ENCODE data around the gene GAS2L1.

The GAS2L1 gene

DNA sequence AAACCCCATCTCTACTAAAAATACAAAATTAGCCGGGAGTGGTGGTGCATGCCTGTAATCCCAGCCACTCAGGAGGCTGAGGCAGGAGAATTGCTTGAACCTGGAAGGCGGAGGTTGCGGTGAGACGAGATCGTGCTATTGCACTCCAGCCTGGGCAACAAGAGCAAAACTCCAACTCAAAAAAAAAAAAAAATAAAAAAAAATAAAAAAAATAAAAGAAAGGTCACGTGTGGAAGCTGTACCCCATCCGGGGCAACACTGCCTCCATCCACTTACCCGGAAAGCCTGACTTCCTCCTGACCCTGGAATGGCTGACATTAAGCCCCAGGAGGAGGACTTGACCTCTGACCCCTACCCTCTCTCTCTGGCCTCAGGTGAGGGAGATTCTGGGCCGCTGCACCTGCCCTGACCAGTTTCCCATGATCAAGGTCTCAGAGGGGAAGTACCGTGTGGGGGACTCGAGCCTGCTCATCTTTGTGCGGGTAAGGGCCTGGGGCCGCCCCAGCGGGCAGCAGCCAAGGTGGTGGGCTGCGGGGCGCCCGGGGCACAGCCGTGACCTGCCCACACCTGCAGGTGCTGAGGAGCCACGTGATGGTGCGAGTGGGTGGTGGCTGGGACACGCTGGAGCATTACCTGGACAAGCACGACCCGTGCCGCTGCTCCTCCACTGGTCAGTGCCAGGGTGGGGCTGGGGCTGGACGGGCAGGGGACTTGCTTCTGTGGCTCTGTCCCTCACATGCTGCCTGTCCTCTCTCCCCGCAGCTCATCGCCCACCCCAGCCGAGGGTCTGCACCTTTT lies 3.8 kb downstream of the GAS2L1 start:
- DNase-seq, result no peak

DNA sequence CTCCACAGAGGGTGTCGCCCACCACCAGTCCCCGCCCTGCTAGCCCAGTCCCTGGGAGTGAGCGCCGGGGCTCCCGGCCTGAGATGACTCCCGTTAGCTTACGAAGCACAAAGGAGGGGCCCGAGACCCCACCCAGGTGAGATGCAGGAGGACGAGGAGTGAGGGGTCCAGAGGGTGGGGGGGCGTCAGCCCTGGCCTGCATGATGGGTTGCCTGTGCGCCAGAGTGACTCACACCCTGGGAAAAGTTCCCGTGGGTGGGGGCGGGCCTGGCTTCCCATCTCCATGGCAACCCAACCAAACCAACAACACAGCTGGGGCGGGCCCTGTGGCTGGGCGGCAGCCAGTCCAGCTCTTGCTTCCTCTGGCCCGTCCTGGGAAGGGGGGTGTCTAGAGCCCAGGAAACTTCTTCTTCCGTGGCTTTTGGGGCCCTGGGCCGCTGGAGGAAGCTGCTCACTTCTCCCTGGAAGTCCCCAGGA lies 4.5 kb downstream of the GAS2L1 start:
- DNase-seq, result peak in 1 of 2 experiments; percentile 57

DNA sequence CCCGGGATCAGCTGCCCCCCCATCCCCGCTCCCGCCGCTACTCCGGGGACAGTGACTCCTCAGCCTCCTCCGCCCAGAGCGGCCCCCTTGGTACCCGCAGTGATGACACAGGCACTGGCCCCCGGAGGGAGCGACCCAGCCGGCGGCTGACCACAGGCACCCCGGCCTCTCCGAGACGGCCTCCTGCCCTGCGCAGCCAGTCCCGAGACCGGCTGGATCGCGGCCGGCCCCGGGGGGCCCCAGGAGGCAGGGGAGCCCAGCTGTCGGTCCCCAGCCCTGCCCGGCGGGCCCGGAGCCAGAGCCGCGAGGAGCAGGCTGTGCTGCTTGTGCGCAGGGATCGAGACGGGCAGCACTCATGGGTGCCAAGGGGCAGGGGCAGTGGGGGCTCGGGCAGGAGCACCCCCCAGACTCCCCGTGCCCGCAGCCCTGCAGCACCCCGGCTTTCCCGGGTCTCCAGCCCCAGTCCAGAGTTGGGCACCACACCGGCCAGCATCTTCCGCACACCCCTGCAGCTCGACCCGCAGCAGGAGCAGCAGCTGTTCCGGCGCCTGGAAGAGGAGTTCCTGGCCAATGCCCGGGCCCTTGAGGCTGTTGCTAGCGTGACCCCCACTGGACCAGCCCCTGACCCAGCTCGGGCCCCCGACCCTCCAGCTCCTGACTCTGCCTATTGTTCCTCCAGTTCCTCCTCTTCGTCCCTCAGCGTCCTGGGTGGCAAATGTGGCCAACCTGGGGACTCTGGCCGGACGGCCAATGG lies 5.2 kb downstream of the GAS2L1 start:
- no peak for DNase-seq

DNA sequence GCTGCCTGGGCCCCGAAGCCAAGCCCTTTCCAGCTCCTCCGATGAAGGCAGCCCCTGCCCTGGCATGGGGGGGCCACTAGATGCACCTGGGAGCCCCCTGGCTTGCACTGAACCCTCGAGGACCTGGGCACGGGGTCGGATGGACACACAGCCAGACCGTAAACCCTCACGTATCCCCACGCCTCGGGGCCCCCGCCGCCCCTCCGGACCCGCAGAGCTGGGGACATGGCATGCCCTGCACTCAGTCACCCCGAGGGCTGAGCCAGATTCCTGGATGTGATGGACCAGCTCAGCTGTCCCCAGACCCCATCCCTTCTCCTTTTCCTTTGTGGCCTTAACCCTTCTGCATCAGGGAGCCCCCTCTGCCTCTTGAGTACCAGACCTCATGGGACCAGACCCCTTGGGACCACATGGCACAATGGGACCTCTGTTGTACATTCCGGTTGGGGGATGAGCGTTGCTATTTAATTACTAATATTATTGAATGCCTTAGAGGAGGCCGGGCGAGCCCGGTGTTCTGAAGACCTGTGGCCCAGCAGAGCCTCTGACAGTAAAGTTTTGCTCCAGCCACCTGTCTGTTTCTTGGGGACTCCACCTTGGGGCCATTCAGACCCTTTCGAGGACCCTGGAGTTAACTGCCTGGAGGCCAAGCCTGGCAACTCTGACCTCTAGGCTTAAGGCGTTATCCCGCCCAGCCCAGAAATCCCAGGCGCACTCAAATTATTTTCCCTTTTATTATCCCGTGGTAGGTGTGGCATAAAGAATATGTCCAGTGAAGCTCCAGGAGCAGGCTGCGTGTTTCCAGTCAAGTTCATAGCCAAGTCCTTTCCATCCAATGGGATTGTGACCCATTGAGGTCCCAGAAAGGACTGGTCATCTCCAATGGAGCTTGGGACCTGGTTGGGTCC lies 6.0 kb downstream of the GAS2L1 start:
- no peak for DNase-seq

DNA sequence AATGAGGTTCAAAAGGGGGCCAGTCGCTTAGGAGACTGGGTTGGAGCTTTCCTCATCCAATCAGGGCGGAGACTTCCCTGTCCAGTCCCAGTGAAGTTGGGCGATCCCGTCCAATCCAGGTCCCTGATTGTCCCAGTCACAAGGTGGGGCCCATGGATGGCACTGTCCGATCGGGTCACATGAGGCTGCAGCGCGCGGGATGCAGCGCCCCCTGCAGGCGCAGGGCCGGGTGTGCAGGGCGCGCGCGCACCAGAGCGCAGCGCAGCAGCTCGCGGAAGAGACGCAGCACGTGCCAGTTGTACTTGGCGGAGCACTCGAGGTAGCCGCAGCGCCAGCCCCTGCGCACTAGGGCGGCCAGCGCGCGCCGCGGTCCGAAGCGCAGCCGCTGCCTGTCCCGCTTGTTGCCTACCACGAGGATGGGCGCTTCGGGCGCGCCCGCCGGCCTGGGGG lies 6.7 kb downstream of the GAS2L1 start:
- DNase-seq, result no peak

DNA sequence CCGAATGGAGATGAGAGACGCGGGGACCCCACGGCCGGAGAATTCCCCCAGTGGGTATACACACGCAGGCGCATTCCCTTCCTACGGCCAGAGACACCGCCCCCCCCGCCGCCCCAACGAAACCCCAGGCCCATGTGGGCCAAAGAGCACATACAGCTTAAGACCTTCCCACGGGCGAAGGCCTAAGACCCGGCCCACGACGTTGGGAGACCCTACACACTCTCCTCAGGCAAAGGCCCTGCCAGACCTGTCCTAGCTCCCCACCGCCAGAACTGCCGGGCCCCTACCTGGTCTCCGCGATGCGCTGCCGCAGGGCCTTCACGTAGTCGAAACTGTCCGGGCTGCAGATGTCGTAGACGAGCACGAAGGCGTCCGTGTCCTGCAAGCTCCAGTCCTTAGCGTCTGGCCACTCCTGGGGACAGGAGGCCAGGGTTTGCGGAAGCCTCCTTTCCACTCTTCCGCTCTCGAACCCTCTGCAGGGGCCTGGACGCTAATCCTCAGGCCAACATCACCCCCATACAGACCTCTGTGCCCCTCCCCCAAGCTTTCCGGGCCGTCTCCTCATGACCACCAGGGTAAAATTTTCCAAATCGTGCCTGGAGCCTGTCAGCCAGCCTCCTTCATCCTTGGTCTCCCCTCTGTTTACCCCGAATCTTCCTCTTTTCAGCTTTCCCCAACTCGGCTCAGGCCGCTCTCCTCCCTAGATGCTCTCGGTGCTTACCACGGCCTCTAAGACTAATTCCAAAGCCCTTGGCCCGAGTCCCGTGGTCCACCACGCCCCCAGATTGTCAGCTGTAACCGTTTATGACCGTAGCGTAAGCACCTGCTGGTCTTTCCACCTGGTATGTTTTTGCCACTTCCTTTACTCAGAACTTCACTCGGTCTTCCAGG lies 7.4 kb downstream of the GAS2L1 start:
- DNase-seq, result peak in 1 of 2 experiments; percentile 23

DNA sequence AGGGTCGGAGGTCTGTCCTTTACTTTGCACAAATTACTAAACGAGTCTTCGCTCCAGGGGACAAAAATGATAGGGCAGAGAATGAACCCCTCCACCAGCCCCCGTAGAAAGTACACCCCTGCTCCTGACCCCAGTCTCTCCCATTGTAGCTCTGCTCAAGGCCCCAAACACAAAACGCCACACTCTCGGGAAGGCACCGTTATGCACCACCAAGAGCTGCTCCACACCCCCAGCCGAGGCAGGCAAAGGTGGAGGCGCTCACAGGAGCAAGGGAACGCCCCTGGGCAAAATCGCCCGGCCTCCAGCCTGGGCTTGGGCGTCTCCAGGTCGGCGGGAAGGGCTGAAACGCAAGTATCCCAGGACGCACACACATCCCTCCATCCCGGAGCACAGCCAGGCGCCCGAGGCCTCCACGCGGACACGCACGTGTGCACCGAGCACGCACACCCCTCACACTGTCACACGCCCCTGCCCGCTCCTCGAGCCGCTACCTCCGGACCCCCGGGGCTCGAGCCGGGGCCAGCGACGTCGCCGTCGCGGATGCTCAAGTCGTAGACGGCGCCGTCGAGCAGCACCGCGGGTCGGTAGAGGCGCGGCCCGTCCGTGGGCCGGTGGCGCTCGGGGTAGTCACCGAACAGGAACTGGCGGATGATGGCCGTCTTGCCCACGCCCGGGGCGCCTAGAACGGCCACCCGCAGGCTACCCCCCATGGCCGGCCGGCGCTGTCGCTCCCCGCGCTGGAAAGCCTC lies 8.3 kb downstream of the GAS2L1 start:
- peak in 1 of 2 experiments; percentile 16 for DNase-seq

DNA sequence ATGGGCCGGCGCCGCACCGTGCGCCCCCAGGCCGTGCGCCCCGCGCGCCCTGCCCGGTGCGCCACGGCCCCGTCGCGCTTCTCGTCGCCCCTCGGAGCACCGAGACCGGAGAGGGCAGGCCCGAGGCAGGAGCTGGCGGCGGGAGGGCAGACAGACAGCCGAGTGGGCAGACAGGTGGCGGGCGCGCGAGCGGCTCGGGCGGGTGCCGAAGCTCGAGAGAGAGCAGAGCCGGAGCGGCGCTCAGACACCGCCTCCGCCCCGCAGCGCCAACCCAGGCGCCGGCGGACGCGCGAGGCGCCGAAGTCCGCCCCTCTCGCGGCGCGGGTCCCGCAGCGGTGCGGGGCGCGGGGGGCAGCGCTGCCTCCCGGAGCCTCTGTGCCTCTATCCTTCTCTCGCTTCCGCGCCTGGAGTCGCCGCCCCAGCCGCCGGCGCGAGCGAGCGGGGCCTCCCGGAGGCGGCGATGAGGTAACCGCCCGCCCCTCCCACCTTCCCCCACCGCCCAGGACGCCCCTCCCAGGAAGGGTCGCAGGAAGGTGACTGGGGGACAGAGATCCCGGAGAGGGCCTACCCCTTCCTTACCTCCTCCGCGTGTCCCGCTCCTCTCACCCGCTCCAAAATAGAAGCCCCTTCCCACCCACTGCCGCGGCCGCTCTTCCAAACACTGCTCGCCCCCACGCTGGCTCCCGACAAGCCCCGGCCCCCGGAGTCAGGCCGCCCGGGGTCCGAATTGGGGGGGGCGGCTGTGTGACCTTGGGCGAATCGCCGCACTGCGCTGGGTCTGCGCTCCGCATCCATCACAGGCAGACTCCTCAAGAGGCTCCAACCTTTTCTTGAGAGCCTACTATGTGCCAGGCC lies 9.1 kb downstream of the GAS2L1 start, which contains the start of gene RASL10A:
Gene RASL10A, minus strand, starts transcription at position 412 of the 855 bp plus-strand sequence. CDS start 451 bp downstream, outside the sequence.
- peak in 1 of 2 experiments; percentile 48 for DNase-seq

DNA sequence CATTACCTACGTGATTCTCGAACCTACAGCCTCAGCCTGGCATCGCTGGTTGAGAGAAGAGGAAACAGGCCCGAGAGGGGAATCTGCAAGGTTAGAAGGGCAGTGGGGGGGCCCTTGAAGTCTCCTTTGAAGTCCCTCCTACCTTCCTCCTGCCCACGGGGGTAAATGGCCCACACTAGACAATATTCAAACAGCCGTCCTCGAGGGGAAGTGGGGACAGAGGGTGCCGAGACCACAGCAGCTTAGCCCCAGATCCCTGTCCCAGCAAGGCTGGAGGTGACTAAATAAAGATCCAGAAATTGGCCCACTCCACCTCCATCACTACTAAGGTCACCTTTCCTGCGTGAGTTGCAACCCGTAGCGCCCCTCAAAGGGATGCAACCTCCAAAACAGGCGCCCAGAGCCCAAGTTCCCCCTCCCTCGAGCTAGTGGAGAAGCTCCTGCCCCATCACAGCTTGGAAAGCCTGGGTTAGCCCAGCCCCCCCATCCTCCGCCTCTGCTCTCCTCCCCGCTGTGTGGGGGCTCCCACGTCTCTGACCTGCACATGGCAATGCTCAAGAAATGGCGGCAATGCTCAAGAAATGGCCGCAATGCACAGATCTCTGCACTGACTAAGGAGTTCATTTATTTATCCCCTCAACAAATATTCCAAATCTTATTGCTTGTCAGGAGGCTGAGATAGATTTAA lies 9.8 kb downstream of the GAS2L1 start:
- DNase-seq, result no peak

DNA sequence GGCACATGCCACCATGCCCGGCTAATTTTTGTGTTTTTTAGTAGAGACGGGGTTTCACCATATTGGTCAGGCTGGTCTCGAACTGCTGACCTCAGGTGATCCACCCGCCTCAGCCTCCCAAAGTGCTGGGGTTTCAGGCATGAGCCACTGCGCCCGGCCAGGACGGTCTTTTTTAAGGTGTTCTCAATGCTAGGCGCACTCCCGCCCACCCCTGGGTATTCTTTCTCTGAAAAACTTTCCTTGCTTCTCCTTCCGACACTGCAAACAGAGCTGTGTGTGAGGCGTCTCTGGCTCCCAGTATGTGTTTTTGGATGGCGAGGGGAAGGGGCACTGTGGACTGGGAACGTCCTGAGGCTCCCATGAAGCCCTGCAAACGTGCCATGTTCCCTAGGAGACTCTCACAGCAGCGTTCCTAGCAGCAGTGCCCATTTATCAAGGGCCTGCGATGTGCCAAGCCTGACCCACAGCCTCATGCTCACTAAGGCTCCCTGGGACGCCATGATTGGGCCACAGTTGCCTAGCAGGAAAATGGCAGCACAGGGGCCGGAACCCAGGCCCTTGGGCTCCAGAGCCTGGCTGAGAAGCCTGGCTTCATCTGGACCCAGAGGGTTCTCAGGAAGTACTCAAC lies 11.5 kb downstream of the GAS2L1 start:
- DNase-seq, result no peak

DNA sequence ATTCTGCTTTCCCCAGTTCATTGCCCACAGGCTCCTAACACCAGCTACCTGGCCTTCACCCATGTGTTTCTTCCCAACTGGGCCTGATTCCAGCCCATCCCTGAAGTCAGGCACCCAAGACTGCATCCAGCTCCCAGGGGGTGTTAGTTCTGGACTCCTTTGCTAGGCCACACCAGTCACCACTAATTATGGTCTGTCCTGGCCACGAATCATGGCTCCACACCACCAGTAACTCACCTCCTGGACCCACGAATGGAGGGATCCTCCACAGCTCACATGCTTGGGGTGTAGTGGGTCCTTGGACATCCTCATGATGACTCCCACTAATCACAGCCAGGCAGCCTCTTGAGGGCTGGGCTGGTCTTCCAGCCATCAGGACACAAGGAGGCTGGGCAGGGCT lies 12.6 kb downstream of the GAS2L1 start:
- DNase-seq, result no peak

DNA sequence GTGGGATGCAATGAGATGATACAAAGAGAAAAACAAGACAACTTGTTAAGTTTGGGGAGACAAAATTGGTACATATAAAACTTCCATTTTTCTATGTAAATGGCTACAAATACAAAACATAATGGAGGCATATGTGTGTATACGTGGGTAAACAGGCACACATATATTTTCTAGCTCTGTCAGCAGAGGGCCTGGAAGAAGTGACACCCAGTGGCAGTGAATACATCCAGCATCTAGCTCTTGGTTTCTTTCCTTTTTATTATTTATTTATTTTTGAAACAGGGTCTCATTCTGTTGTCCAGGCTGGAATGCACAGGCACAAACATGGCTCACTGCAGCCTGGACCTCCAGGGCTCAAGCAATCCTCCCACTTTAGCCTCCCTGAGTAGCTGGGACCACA lies 14.1 kb downstream of the GAS2L1 start:
- DNase-seq, result no peak

DNA sequence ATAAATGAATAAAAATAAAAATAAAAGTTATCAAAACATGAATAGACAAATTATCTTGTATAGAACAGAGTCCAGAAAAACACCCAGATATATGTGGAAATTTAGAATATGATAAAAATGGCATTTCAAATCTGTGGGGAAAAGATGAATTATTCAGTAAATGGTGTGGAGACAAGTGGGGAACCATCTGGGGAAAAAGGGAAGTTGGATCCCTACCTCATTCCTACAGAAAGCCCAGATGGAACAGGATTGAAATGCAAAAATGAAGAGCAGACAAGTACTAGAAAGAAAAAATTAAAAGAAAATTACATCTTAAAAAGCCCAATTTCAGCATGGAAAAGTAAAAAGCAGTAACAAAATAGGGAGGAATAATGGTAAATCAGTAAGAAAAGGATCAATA lies 17.2 kb downstream of the GAS2L1 start:
- no peak for DNase-seq

DNA sequence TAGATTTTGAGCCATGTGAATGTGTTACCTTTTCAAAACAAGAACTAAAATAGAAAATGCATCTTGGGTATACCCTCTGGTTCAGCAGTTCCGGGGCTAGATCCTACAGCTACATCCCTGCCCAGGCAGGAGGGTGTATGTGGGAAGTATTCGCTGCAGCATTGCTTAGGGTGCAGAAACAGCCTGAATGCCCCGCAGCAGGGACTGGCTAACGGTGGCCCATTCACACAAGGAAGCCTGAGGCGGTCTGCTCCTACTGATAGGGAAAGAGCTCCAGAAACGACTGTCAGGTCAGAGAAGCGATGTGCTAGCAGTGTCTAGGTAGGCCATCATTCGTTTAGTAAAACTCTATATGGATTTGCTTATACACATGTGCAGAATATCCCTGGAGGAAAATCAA lies 18.9 kb downstream of the GAS2L1 start:
- no peak for DNase-seq

DNA sequence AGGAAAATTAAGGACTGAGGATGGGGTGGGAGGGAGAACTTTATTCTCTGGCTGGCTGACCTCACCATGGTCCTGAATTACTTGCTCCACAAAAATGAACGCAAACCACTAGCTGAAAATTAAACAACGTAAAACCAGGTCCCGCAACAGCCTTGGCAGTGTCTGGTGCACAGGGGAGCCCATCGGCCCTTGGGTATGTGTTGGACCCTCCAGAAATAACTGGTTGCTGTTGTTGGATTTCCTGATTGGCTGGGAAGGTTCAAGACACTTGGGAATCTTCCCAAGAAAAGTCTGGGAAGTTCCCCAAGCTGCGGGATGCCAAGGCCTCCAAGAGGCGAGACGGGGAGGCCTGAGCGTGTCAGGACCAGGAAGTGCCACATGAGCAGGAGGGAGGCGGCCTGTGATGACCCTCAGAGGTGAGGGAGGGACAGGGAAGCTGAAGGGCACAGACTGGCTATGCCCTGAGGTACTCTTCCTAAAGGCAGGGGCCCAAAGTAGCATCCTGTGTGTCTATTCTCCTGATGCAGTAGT lies 19.4 kb downstream of the GAS2L1 start:
- no peak for DNase-seq

DNA sequence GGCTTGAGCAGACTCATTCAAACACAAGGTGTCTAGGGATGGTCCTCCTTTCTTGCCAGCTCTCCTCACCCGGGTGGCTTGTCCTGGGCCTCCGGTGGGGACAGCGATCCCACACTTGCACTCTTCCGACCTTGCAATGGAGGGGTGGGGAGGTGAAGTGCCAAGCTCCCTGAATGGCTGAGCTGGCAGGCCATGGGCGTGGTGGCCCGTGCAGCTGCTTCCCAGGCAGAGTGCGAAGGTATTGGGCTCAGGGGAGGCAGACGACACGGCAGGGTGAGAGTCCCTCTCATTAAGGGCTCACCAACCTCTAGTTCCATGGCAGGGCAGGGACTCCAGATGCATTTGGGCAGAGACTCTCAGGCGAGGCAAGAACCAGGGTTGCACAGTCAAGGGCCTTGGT lies 20.0 kb downstream of the GAS2L1 start:
- DNase-seq, result no peak

DNA sequence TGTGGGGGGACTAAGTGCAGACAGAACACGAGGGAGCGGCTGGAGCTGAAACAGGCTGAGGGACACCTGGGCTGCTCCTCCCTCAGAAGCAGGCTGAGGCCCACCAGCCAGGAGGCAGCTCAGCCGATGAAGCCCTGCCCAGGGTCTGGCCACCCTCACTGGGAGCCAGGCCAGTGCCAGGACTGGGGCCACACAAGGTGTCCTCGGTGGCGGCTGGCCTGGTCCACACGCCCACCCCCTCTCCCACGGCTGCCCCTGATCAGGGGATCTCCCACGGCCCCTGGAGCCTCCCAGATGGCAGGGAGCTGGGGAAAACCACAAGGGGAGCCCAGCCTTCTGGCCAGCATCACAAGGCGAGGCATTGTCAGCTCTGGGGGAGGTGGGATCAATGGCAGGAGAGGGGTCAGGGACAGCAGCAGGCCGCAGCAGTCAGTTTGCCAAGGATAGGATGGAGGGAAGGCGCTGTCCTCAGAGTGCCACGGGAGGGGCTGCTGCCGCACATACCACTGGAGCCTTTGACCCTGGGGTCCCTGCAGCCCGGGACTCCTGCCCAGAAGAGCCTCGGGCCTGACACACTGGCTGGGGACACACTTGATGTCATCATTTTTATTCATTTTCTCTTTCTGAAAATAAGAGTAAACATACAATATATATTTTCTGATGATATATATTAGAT lies 20.8 kb downstream of the GAS2L1 start:
- no peak for DNase-seq

DNA sequence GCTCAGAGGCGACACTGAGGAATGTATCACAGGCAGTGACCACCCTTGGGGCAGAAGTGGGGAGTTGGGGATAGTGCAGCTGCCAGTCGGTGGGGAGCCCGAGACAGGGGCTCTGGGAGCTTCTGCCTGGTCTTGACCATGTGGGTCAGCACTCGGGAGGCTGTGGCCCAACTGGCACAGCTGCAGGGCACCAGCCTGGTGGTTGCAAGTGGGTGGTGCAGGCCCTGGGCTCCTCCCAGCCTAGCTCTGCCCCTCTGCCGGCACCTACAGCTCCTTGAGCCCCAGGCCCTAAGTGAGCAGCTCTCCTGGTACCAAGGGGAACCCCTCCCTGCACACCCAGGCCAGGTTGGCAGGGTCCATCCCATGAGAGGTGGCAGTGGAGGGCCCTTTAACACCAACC lies 21.6 kb downstream of the GAS2L1 start:
- no peak for DNase-seq

Data from NCI-H526 (cell line).